Astrocyte (in vitro differentiated cells and primary cell): ENCODE data around the gene KDM1B. TPM values are rescaled to one million over a fixed set of nuclear protein-coding genes. Genes with fewer than 3 reads are reported as not detected.

Experiments used
- DNase-seq: peaks from one replicate; pipeline ENCODE4 v3.0.0-alpha.2; 2010; ENCODE audit warnings: low read depth
- FAIRE-seq: peaks from 2 replicates; lab custom pipeline; 2011; peaks lifted over from hg19 to GRCh38; lab: Jason Lieb, UNC
- H2AFZ ChIP-seq: 2 replicates; pipeline ENCODE4 v1.6.0; 2012; ENCODE audit warnings: low read depth, low read length, inconsistent platforms
- H3K27ac ChIP-seq: 2 replicates; pipeline ENCODE4 v1.5.1; 2011; ENCODE audit warnings: low read depth, low read length, inconsistent platforms
- H3K27me3 ChIP-seq: 2 replicates; pipeline ENCODE4 v1.6.0; 2011; ENCODE audit warnings: low read length, inconsistent platforms; ENCODE audit not compliant: insufficient read depth
- H3K36me3 ChIP-seq: 2 replicates; pipeline ENCODE4 v1.5.1; 2011; ENCODE audit warnings: low read length, inconsistent platforms; ENCODE audit not compliant: insufficient read depth
- H3K4me1 ChIP-seq: 2 replicates; pipeline ENCODE4 v1.5.1; 2011; ENCODE audit warnings: low read length, inconsistent platforms; ENCODE audit not compliant: insufficient read depth
- H3K4me2 ChIP-seq: 2 replicates; pipeline ENCODE4 v1.6.0; 2012; ENCODE audit warnings: low read length, inconsistent platforms
- H3K4me3 ChIP-seq: 2 replicates; pipeline ENCODE4 v1.5.1; 2011; ENCODE audit warnings: low read depth, mild to moderate bottlenecking, low read length, inconsistent platforms; ENCODE audit not compliant: insufficient read depth
- H3K79me2 ChIP-seq: 2 replicates; pipeline ENCODE4 v1.6.0; 2012; ENCODE audit warnings: mild to moderate bottlenecking, low read length, inconsistent platforms; ENCODE audit not compliant: insufficient read depth
- H3K9ac ChIP-seq: 2 replicates; pipeline ENCODE4 v1.6.0; 2012; ENCODE audit warnings: mild to moderate bottlenecking, low read length, inconsistent platforms
- H3K9me3 ChIP-seq: 2 replicates; pipeline ENCODE4 v1.5.1; 2012; ENCODE audit warnings: low read depth, mild to moderate bottlenecking, low read length, inconsistent platforms; ENCODE audit not compliant: insufficient read depth
- H4K20me1 ChIP-seq: 2 replicates; pipeline ENCODE4 v1.6.0; 2012; ENCODE audit warnings: low read length, inconsistent platforms; ENCODE audit not compliant: insufficient read depth
- H3K27ac Mint-ChIP-seq: one replicate; pipeline ENCODE4 v1.8.0; 2021; ENCODE audit warnings: mild to moderate bottlenecking, mixed read lengths; ENCODE audit not compliant: unreplicated experiment
- H3K27me3 Mint-ChIP-seq: one replicate; pipeline ENCODE4 v1.8.0; 2021; ENCODE audit warnings: low read depth, mixed read lengths; ENCODE audit not compliant: unreplicated experiment
- H3K36me3 Mint-ChIP-seq: one replicate; pipeline ENCODE4 v1.8.0; 2021; ENCODE audit warnings: low read depth, mixed read lengths; ENCODE audit not compliant: unreplicated experiment
- H3K4me1 Mint-ChIP-seq: one replicate; pipeline ENCODE4 v1.8.0; 2021; ENCODE audit warnings: low read depth, mixed read lengths; ENCODE audit not compliant: unreplicated experiment
- H3K4me3 Mint-ChIP-seq: one replicate; pipeline ENCODE4 v1.8.0; 2021; ENCODE audit warnings: mild to moderate bottlenecking, moderate library complexity, mixed read lengths; ENCODE audit not compliant: unreplicated experiment
- H3K9me3 Mint-ChIP-seq: one replicate; pipeline ENCODE4 v1.8.0; 2021; ENCODE audit warnings: mild to moderate bottlenecking, mixed read lengths; ENCODE audit not compliant: unreplicated experiment
- CTCF ChIP-seq: IDR thresholded peaks from 2 replicates; pipeline ENCODE4 v1.5.1; 2011; ENCODE audit warnings: low read depth, mild to moderate bottlenecking, inconsistent platforms, low read length, moderate library complexity; ENCODE audit not compliant: insufficient read depth
- EZH2 ChIP-seq: IDR thresholded peaks from 2 replicates; pipeline ENCODE4 v1.6.1; 2012; ENCODE audit warnings: mild to moderate bottlenecking, low read length, inconsistent platforms; ENCODE audit not compliant: insufficient read depth
- total RNA-seq: library from RNA; stranded (reverse); gene quantifications from 2 replicates; pipeline ENCODE4 v1.2.1, GENCODE V29; 2021

KDM1B gene
- total RNA-seq, 1 donor from 2014 or later: 16.5 TPM

- Histone ChIP-seq H2AFZ (no peak overlapping the region), H3K4me2 (no peak overlapping the region), H3K9me3 (no peaks in the 10 kb centered on the region), H3K27ac (no peak overlapping the region), H3K9ac (no peak overlapping the region), H4K20me1 (no peaks in the 10 kb centered on the region), H3K27me3 (no peaks in the 10 kb centered on the region), H3K36me3 (peaks cover 1% of the 10 kb centered on the region), H3K79me2 (no peaks in the 10 kb centered on the region), H3K4me1 (no peaks in the 10 kb centered on the region), H3K4me3 (no peak overlapping the region)
- TF ChIP-seq CTCF (no peak), EZH2 (no peak)
- no peaks in the 10 kb centered on the region for H3K4me1 Mint-ChIP-seq
- FAIRE-seq (no peak), DNase-seq (no peak)
- H3K36me3 Mint-ChIP-seq: peaks cover 13% of the 10 kb centered on the region
- H3K27ac Mint-ChIP-seq: no peak overlapping the region
- no peaks in the 10 kb centered on the region for H3K27me3 Mint-ChIP-seq
- H3K4me3 Mint-ChIP-seq: no peak overlapping the region
- H3K9me3 Mint-ChIP-seq: no peaks in the 10 kb centered on the region
Observed at GRCh38 chr6:18161431-18161830, 6.2 kb downstream of the KDM1B start.

DNA sequence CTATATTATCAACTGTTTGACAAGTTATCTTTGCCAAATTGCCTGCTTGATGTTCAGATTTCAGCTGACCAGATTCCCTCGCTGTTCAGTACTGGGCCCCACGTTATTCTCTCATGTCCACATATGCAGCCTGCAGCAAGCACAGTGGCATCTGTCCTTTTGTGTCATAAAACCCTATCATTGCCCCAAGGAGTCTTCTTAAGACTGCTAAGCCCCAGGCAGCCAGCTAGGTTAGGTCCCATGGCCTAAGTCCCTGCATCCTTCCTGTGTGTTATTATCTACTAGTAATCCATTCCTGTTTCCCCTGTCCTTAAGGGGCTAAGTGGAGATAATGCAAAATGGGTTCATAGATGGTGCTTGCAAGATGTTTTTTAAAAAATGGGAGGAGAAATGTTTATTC is 7.2 kb downstream of the KDM1B start:
- Mint-ChIP-seq H3K27ac (no peak overlapping the region), H3K36me3 (peaks cover 13% of the 10 kb centered on the region), H3K27me3 (no peaks in the 10 kb centered on the region), H3K4me1 (no peaks in the 10 kb centered on the region), H3K9me3 (no peaks in the 10 kb centered on the region), H3K4me3 (no peak overlapping the region)
- Histone ChIP-seq H3K4me2 (no peak overlapping the region), H2AFZ (no peak overlapping the region), H3K27me3 (no peaks in the 10 kb centered on the region), H3K9ac (no peak overlapping the region), H3K79me2 (no peaks in the 10 kb centered on the region), H4K20me1 (no peaks in the 10 kb centered on the region), H3K36me3 (peaks cover 4% of the 10 kb centered on the region), H3K9me3 (no peaks in the 10 kb centered on the region), H3K4me1 (no peaks in the 10 kb centered on the region), H3K27ac (no peak overlapping the region), H3K4me3 (no peak overlapping the region)
- no peak for TF ChIP-seq CTCF
- TF ChIP-seq EZH2: no peak
- FAIRE-seq (no peak), DNase-seq (no peak)

DNA sequence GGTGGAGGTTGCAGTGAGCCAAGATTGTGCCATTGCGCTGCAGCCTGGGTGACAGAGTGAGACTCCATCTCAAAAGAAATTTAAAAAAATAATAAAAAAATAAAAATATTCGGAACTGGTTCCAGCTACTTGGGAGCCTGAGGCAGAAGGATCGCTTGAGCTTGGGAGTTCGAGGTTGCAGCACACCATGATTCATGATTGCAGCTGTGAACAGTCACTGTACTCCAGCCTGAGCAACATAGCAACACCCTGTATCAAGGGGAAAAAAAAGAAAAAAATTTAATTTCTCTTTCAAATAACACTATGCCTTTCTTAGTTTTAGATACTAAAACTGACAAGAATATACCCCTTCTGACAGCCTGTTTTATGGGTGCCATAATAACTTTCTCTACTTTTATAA is 10.5 kb downstream of the KDM1B start:
- no peak for TF ChIP-seq EZH2
- no peak for TF ChIP-seq CTCF
- Histone ChIP-seq H3K9me3 (no peaks in the 10 kb centered on the region), H3K27me3 (no peaks in the 10 kb centered on the region), H3K79me2 (no peaks in the 10 kb centered on the region), H3K4me2 (no peak overlapping the region), H3K27ac (no peak overlapping the region), H3K4me3 (no peak overlapping the region), H3K4me1 (no peaks in the 10 kb centered on the region), H4K20me1 (no peaks in the 10 kb centered on the region), H3K36me3 (peaks cover 8% of the 10 kb centered on the region), H2AFZ (no peak overlapping the region), H3K9ac (no peak overlapping the region)
- Mint-ChIP-seq H3K4me3 (no peak overlapping the region), H3K4me1 (no peaks in the 10 kb centered on the region), H3K27me3 (no peaks in the 10 kb centered on the region), H3K9me3 (no peaks in the 10 kb centered on the region), H3K36me3 (peaks cover 17% of the 10 kb centered on the region), H3K27ac (no peak overlapping the region)
- FAIRE-seq: no peak
- no peak for DNase-seq
